ENCODE data around the gene ABCC1.

The ABCC1 gene

DNA sequence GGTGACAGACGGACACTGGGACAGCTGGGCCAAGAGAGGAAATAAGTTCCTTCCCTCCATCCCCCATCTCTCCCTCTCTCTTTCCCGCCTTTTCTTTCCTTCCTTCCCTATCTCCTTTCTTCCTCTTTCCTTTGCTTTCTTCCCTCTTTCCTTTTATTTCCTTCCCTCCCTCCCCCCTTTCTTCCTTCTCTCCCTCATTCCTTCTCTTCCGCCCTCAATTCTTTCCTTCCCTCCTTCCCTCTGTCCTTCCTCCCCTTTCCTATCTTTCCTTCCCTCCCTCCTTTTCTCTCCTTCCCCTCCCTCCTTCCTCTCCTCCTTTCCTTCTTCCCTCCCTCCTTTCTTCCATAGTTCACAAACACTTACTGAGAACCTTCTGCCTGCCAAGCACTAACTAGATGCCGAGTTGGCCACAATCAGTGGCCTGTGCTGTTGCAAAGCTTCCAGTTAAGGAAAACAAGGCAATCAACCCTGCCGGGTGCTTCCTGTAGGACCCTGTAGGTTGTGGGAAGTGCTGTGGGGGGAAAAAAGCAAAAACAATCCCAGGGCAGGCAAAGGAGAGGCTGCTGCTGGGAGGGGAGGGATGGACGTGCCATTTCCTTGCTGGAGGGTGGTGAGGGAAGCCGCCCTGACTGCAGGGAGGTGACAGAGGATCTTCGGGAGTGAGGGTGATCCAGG, 242.2 kb downstream of the ABCC1 start:
- no peak overlapping the region for H3K4me2 ChIP-seq (ENCODE audit: low read length)
- no peaks in the 10 kb centered on the region for H3K79me2 ChIP-seq (ENCODE audit: low read length)
- H3K4me3 ChIP-seq (ENCODE audit: low read length): no peak overlapping the region
- no peak for TF ChIP-seq EZH2phosphoT487 (IDR thresholded peaks at IDR 0.05; ENCODE audit: low read depth)
- TF ChIP-seq, protein P1, sequence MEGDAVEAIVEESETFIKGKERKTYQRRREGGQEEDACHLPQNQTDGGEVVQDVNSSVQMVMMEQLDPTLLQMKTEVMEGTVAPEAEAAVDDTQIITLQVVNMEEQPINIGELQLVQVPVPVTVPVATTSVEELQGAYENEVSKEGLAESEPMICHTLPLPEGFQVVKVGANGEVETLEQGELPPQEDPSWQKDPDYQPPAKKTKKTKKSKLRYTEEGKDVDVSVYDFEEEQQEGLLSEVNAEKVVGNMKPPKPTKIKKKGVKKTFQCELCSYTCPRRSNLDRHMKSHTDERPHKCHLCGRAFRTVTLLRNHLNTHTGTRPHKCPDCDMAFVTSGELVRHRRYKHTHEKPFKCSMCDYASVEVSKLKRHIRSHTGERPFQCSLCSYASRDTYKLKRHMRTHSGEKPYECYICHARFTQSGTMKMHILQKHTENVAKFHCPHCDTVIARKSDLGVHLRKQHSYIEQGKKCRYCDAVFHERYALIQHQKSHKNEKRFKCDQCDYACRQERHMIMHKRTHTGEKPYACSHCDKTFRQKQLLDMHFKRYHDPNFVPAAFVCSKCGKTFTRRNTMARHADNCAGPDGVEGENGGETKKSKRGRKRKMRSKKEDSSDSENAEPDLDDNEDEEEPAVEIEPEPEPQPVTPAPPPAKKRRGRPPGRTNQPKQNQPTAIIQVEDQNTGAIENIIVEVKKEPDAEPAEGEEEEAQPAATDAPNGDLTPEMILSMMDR (IDR thresholded peaks at IDR 0.05; ENCODE audit: low read depth, low read length): no peak
- H3K4me1 ChIP-seq (ENCODE audit: low read length): 0 out of 2 replicates have a peak, but pooled peaks cover 4% of the 10 kb centered on the region
- no peak overlapping the region for H3K9ac ChIP-seq (ENCODE audit: low read length)
- peaks cover 9% of the 10 kb centered on the region; the same call in 1 of the 2 replicates for H3K27me3 ChIP-seq (ENCODE audit: low read depth, low read length)
- no peaks in the 10 kb centered on the region for H3K9me3 ChIP-seq (ENCODE audit: insufficient read depth, low read length)
- no peak overlapping the region for H2AFZ ChIP-seq (ENCODE audit: low read depth, low read length)
- H4K20me1 ChIP-seq (ENCODE audit: insufficient read depth, low read length): no peaks in the 10 kb centered on the region
- no peaks in the 10 kb centered on the region for H3K36me3 ChIP-seq (replicated peaks; ENCODE audit: low read depth, low read length)
- H3K27ac ChIP-seq (ENCODE audit: low read length): no peak overlapping the region
